GM23338 (cell line): ENCODE data around the gene LMX1B. TPM values are rescaled to one million over a fixed set of nuclear protein-coding genes. Genes with fewer than 3 reads are reported as not detected.

ENCODE experiments used
- ATAC-seq: fragments of 200-7000 bp; cut with Tn5 transposase; 3 replicates; pipeline ENCODE4 v1.9.1; 2020
- DNase-seq: peaks from one replicate; pipeline ENCODE4 v3.0.0-alpha.2; 2015; ENCODE audit warnings: low spot score
- H2AFZ ChIP-seq: fragments of 200-600 bp; sonication (generic); 2 replicates; pipeline ENCODE4 v1.8.0; 2016; ENCODE audit warnings: antibody characterized with exemption, mild to moderate bottlenecking, moderate library complexity
- H3F3A ChIP-seq: fragments of 200-600 bp; sonication (generic); replicated peaks from 2 replicates; pipeline ENCODE4 v1.8.0; 2017; ENCODE audit warnings: antibody characterized with exemption, mixed run types, low read depth
- H3K27ac ChIP-seq: fragments of 200-600 bp; sonication (generic); 2 replicates; pipeline ENCODE4 v1.6.1; 2016; ENCODE audit warnings: low read depth
- H3K27me3 ChIP-seq: fragments of 200-600 bp; sonication (generic); 2 replicates; pipeline ENCODE4 v1.8.0; 2016; ENCODE audit warnings: mild to moderate bottlenecking, mixed run types, moderate library complexity; ENCODE audit not compliant: insufficient read depth
- H3K36me3 ChIP-seq: fragments of 200-600 bp; sonication (generic); 2 replicates; pipeline ENCODE4 v1.8.0; 2016; ENCODE audit warnings: mild to moderate bottlenecking; ENCODE audit not compliant: insufficient read depth
- H3K4me1 ChIP-seq: fragments of 200-600 bp; sonication (generic); 2 replicates; pipeline ENCODE4 v1.8.0; 2016; ENCODE audit warnings: mild to moderate bottlenecking, moderate library complexity; ENCODE audit not compliant: insufficient read depth
- H3K4me2 ChIP-seq: fragments of 200-600 bp; sonication (generic); 2 replicates; pipeline ENCODE4 v1.7.1; 2017; ENCODE audit warnings: mixed run types
- H3K4me3 ChIP-seq: fragments of 200-600 bp; sonication (generic); 2 replicates; pipeline ENCODE4 v1.6.1; 2016; ENCODE audit warnings: mixed run types
- H3K79me2 ChIP-seq: fragments of 200-600 bp; sonication (generic); replicated peaks from 2 replicates; pipeline ENCODE4 v1.8.0; 2017; ENCODE audit warnings: mild to moderate bottlenecking; ENCODE audit not compliant: insufficient read depth
- H3K9me2 ChIP-seq: fragments of 200-600 bp; sonication (generic); 2 replicates; pipeline ENCODE4 v1.8.0; 2017; ENCODE audit not compliant: insufficient read depth
- H4K20me1 ChIP-seq: fragments of 200-600 bp; sonication (generic); replicated peaks from 2 replicates; pipeline ENCODE4 v1.8.0; 2017; ENCODE audit warnings: mild to moderate bottlenecking; ENCODE audit not compliant: insufficient read depth
- H3K27ac Mint-ChIP-seq: 2 replicates; pipeline ENCODE4 v1.8.0; 2020; ENCODE audit warnings: inconsistent platforms, mild to moderate bottlenecking, moderate library complexity, mixed read lengths
- H3K27me3 Mint-ChIP-seq: 3 replicates; pipeline ENCODE4 v1.8.0; 2022; ENCODE audit warnings: low read depth, mild to moderate bottlenecking, moderate library complexity, mixed read lengths, inconsistent platforms; ENCODE audit not compliant: insufficient read depth, poor library complexity
- H3K36me3 Mint-ChIP-seq: 3 replicates; pipeline ENCODE4 v1.8.0; 2021; ENCODE audit warnings: low read depth, mild to moderate bottlenecking, inconsistent platforms, moderate library complexity, mixed read lengths
- H3K4me1 Mint-ChIP-seq: 3 replicates; pipeline ENCODE4 v1.8.0; 2020; ENCODE audit warnings: mild to moderate bottlenecking, inconsistent platforms, mixed read lengths
- H3K4me3 Mint-ChIP-seq: 3 replicates; pipeline ENCODE4 v1.8.0; 2021; ENCODE audit warnings: moderate library complexity, mild to moderate bottlenecking, inconsistent platforms, mixed read lengths
- H3K9me3 Mint-ChIP-seq: 3 replicates; pipeline ENCODE4 v1.8.0; 2020; ENCODE audit warnings: moderate library complexity, mild to moderate bottlenecking, inconsistent platforms, mixed read lengths
- CREB1 ChIP-seq: fragments of 250-450 bp; sonication (Bioruptor Pico); IDR thresholded peaks from 2 replicates; pipeline ENCODE4 v1.5.0; 2020; ENCODE audit warnings: low read depth, mild to moderate bottlenecking, moderate library complexity
- CTCF ChIP-seq, 2 experiments: fragments of 200-600 bp in 1 of 2; sonication (generic) in 1 of 2; conservative IDR thresholded peaks; 2 replicates each; pipeline versions ENCODE4 v1.5.1 to v1.6.1; 2016 to 2017; ENCODE audit warnings: antibody characterized with exemption in 2 of 2, low read depth in 2 of 2, mild to moderate bottlenecking in 2 of 2, moderate library complexity in 1 of 2
- ETS1 ChIP-seq: IDR thresholded peaks from 2 replicates; pipeline ENCODE4 v1.6.1; 2016; ENCODE audit warnings: antibody characterized with exemption
- EZH2 ChIP-seq: fragments of 200-600 bp; sonication (generic); IDR thresholded peaks from one replicate; pipeline ENCODE4 v1.8.0; 2017; ENCODE audit warnings: antibody characterized with exemption, mild to moderate bottlenecking, low read depth; ENCODE audit not compliant: unreplicated experiment
- EZH2phosphoT487 ChIP-seq: fragments of 200-600 bp; sonication (generic); IDR thresholded peaks from one replicate; pipeline ENCODE4 v1.8.1; 2018; ENCODE audit warnings: antibody characterized with exemption; ENCODE audit not compliant: unreplicated experiment
- JUNB ChIP-seq: IDR thresholded peaks from one replicate; pipeline ENCODE4 v1.6.1; 2016; ENCODE audit warnings: antibody characterized with exemption; ENCODE audit not compliant: unreplicated experiment
- NANOG ChIP-seq: IDR thresholded peaks from 2 replicates; pipeline ENCODE4 v1.6.1; 2016; ENCODE audit warnings: antibody characterized with exemption, borderline replicate concordance
- POLR2AphosphoS5 ChIP-seq: IDR thresholded peaks from 2 replicates; pipeline ENCODE4 v1.6.1; 2016; ENCODE audit warnings: antibody characterized with exemption, low read depth
- REST ChIP-seq: IDR thresholded peaks from one replicate; pipeline ENCODE4 v1.6.1; 2018; ENCODE audit warnings: antibody characterized with exemption; ENCODE audit not compliant: unreplicated experiment
- STAT1 ChIP-seq: IDR thresholded peaks from one replicate; pipeline ENCODE4 v1.6.1; 2016; ENCODE audit warnings: antibody characterized with exemption; ENCODE audit not compliant: unreplicated experiment
- ZNF114 ChIP-seq: fragments of 250-450 bp; sonication (Bioruptor Pico); IDR thresholded peaks from 2 replicates; pipeline ENCODE4 v1.5.0; 2020; ENCODE audit warnings: mild to moderate bottlenecking, moderate library complexity
- ZNF331 ChIP-seq: fragments of 250-450 bp; sonication (Bioruptor Pico); IDR thresholded peaks from 2 replicates; pipeline ENCODE4 v1.5.0; 2020; ENCODE audit warnings: low read depth, mild to moderate bottlenecking, moderate library complexity
- ZNF462 ChIP-seq: fragments of 250-450 bp; sonication (Bioruptor Pico); IDR thresholded peaks from 2 replicates; pipeline ENCODE4 v1.5.0; 2020; ENCODE audit warnings: mild to moderate bottlenecking, moderate library complexity
- polyA plus RNA-seq: library from polyadenylated mRNA; unstranded; fragments of >200 nt; fragmentation: Nextera tagmentation; extraction: Ambion mirVana; gene quantifications from 2 replicates; pipeline ENCODE4 v1.2.1, GENCODE V29; 2016
- total RNA-seq: library from RNA; depleted of rRNA; stranded (reverse); fragments of >200 nt; shearing (Covaris generic); gene quantifications from 2 replicates; pipeline ENCODE4 v1.2.3, GENCODE V29; 2014

The LMX1B gene
- total and polyA plus RNA-seq, 2 experiments from 2014 or later = 0.08 to 0.21 TPM

- Histone ChIP-seq H3F3A (peaks cover 13% of the 10 kb centered on the region), H3K79me2 (no peaks in the 10 kb centered on the region), H3K4me3 (peak overlapping the region; percentile 58), H3K27me3 (peaks cover 100% of the 10 kb centered on the region), H3K9me2 (no peaks in the 10 kb centered on the region), H3K27ac (no peak overlapping the region), H4K20me1 (peaks cover 3% of the 10 kb centered on the region; the same call in 1 of the 2 replicates), H3K4me1 (peaks cover 40% of the 10 kb centered on the region), H2AFZ (peak overlapping the region; percentile 80), H3K36me3 (no peaks in the 10 kb centered on the region), H3K4me2 (peak overlapping the region; percentile 87)
- Mint-ChIP-seq H3K4me1 (peaks cover 32% of the 10 kb centered on the region), H3K27ac (no peak overlapping the region), H3K4me3 (peak overlapping the region; percentile 69), H3K9me3 (no peaks in the 10 kb centered on the region), H3K36me3 (no peaks in the 10 kb centered on the region), H3K27me3 (peaks cover 97% of the 10 kb centered on the region)
- no peak for TF ChIP-seq JUNB
- no peak for TF ChIP-seq ETS1
- no peak for TF ChIP-seq CREB1 (CRISPR knock-in tag)
- TF ChIP-seq ZNF331 (CRISPR knock-in tag) = no peak
- peak; percentile 85 for TF ChIP-seq EZH2phosphoT487
- no peak for TF ChIP-seq STAT1
- TF ChIP-seq ZNF114 (CRISPR knock-in tag) = no peak
- no peak for TF ChIP-seq REST
- TF ChIP-seq CTCF (conservative IDR thresholded peaks at IDR 0.05; ENCODE audit: low read depth in 2 of 2) = no peak
- TF ChIP-seq POLR2AphosphoS5 = no peak
- TF ChIP-seq EZH2 = peak; percentile 94
- TF ChIP-seq ZNF462 (CRISPR knock-in tag) = no peak
- no peak for TF ChIP-seq NANOG
- DNase-seq (peak; percentile 70), ATAC-seq (peak; percentile 7)
Measured at GRCh38 chr9:126626127-126626925, 12.6 kb downstream of the LMX1B start.
